HCT116 (cell line): ENCODE measurements around the gene TMC3. TPM values are rescaled to one million over a fixed set of nuclear protein-coding genes. Genes with fewer than 3 reads are reported as not detected.

Experiments used
- ATAC-seq: fragments of 200-7000 bp; cut with Tn5 transposase; 2 replicates; pipeline ENCODE4 v1.9.1; 2020; ENCODE audit warnings: mild to moderate bottlenecking, moderate library complexity
- BruUV-seq: library from RNA; stranded (reverse); fragments of 400-500 nt; replicated peaks from 2 replicates; lab custom pipeline; 2021; lab: Mats Ljungman, UMichigan
- CTCF ChIA-PET: fragments of 300-600 bp; sonication (Branson Sonifier 250); formaldehyde crosslinking; loops from one replicate; lab custom pipeline; 2021; ENCODE audit warnings: antibody characterized with exemption; lab: Charles Lee
- POLR2A ChIA-PET: fragments of 300-600, 350-600 bp; sonication (Branson Sonifier 250); formaldehyde crosslinking; loops from one replicate; lab custom pipeline; 2021; ENCODE audit warnings: antibody characterized with exemption; lab: Charles Lee
- RAD21 ChIA-PET, 2 experiments: fragments of 300-600 bp; sonication (Branson Sonifier 250); formaldehyde crosslinking; loops; one replicate each; lab custom pipeline; 2023; ENCODE audit warnings: low total read pairs in 2 of 2; ENCODE audit not compliant: uncharacterized antibody in 2 of 2, unreplicated experiment in 2 of 2, low non-redundant PET in 1 of 2; lab: Charles Lee
- DNase-seq: peaks from one replicate; pipeline ENCODE4 v3.0.0-alpha.2; 2010; ENCODE audit warnings: low read depth, low spot score
- H2AFZ ChIP-seq: fragments of 200-600 bp; shearing (Covaris generic), sonication (generic); 2 replicates; pipeline ENCODE4 v1.6.1; 2017; ENCODE audit warnings: low read depth, mixed run types, mixed read lengths, antibody characterized with exemption, low read length; ENCODE audit not compliant: poor library complexity, severe bottlenecking
- H3K27ac ChIP-seq: 2 replicates; pipeline ENCODE4 v1.5.1; 2012; ENCODE audit warnings: low read depth, low read length
- H3K27me3 ChIP-seq: fragments of 200-600 bp; sonication (generic); 2 replicates; pipeline ENCODE4 v1.6.1; 2016; ENCODE audit warnings: mixed run types, low read length, mixed read lengths; ENCODE audit not compliant: insufficient read depth
- H3K36me3 ChIP-seq, 2 experiments: fragments of 200-500 bp in 1 of 2; fragments of 200-600 bp in 1 of 2; sonication (Bioruptor generic) in 1 of 2; sonication (generic) in 1 of 2; 2 replicates each; pipeline versions ENCODE4 v1.5.1 to v1.6.1; 2014 to 2016; ENCODE audit warnings: low read length in 2 of 2, inconsistent platforms in 1 of 2, mixed read lengths in 1 of 2, mixed run types in 1 of 2; ENCODE audit not compliant: insufficient read depth in 2 of 2, control insufficient read depth in 1 of 2
- H3K4me1 ChIP-seq, 2 experiments: fragments of 200-600 bp in 1 of 2; sonication (generic) in 1 of 2; 2 replicates each; pipeline versions ENCODE4 v1.5.1 to v1.6.1; 2012 to 2017; ENCODE audit warnings: low read length in 2 of 2, inconsistent platforms in 1 of 2, mild to moderate bottlenecking in 1 of 2, mixed read lengths in 1 of 2, mixed run types in 1 of 2, moderate library complexity in 1 of 2; ENCODE audit not compliant: insufficient read depth in 2 of 2, control insufficient read depth in 1 of 2
- H3K4me2 ChIP-seq: fragments of 200-600 bp; sonication (generic); 2 replicates; pipeline ENCODE4 v1.6.1; 2017; ENCODE audit warnings: mixed run types, low read length, mixed read lengths
- H3K4me3 ChIP-seq, 2 experiments: fragments of 200-600 bp in 1 of 2; sonication (generic) in 1 of 2; replicated peaks in 1 of 2; 2 replicates each; pipeline ENCODE4 v1.5.1; 2011 to 2016; ENCODE audit warnings: low read length in 2 of 2, control low read depth in 1 of 2, low read depth in 1 of 2, mild to moderate bottlenecking in 1 of 2, mixed read lengths in 1 of 2, mixed run types in 1 of 2
- H3K79me2 ChIP-seq: fragments of 200-600 bp; sonication (generic); 2 replicates; pipeline ENCODE4 v1.6.1; 2017; ENCODE audit warnings: mild to moderate bottlenecking, mixed run types, low read length, moderate library complexity, mixed read lengths; ENCODE audit not compliant: insufficient read depth
- H3K9ac ChIP-seq: fragments of 200-600 bp; sonication (generic); 2 replicates; pipeline ENCODE4 v1.6.1; 2016; ENCODE audit warnings: low read length, mixed read lengths
- H3K9me2 ChIP-seq: fragments of 200-600 bp; sonication (generic), shearing (Covaris generic); 2 replicates; pipeline ENCODE4 v1.6.1; 2017; ENCODE audit warnings: mixed run types, mild to moderate bottlenecking, moderate library complexity; ENCODE audit not compliant: insufficient read depth
- H3K9me3 ChIP-seq, 2 experiments: fragments of 200-500 bp in 1 of 2; fragments of 200-600 bp in 1 of 2; sonication (Bioruptor generic) in 1 of 2; sonication (generic) in 1 of 2; 2 replicates each; pipeline ENCODE4 v1.6.1; 2014 to 2017; ENCODE audit warnings: low read length in 2 of 2, mixed read lengths in 2 of 2, inconsistent platforms in 1 of 2, low read depth in 1 of 2, mild to moderate bottlenecking in 1 of 2, mixed run types in 1 of 2, moderate library complexity in 1 of 2; ENCODE audit not compliant: control insufficient read depth in 1 of 2, insufficient read depth in 1 of 2
- H4K20me1 ChIP-seq: fragments of 200-600 bp; sonication (generic), shearing (Covaris generic); 2 replicates; pipeline ENCODE4 v1.6.1; 2017; ENCODE audit warnings: mixed run types, mild to moderate bottlenecking, moderate library complexity; ENCODE audit not compliant: insufficient read depth
- CBX3 ChIP-seq: IDR thresholded peaks from 2 replicates; pipeline ENCODE4 v1.6.1; 2012; ENCODE audit warnings: low read depth
- CEBPB ChIP-seq: IDR thresholded peaks from 2 replicates; pipeline ENCODE4 v1.6.1; 2012; ENCODE audit warnings: low read depth
- ELF1 ChIP-seq: IDR thresholded peaks from 2 replicates; pipeline ENCODE4 v1.6.1; 2012; ENCODE audit warnings: low read depth, borderline replicate concordance
- EZH2phosphoT487 ChIP-seq: fragments of 200-600 bp; IDR thresholded peaks from 2 replicates; pipeline ENCODE4 v1.6.1; 2018; ENCODE audit warnings: antibody characterized with exemption, borderline replicate concordance
- FOSL1 ChIP-seq: IDR thresholded peaks from 2 replicates; pipeline ENCODE4 v1.6.1; 2012; ENCODE audit warnings: low read depth
- JUND ChIP-seq: IDR thresholded peaks from 2 replicates; pipeline ENCODE4 v1.6.1; 2012
- POLR2A ChIP-seq: IDR thresholded peaks from 2 replicates; pipeline ENCODE4 v1.7.0; 2011; ENCODE audit warnings: borderline replicate concordance; ENCODE audit not compliant: insufficient read depth, insufficient read length; ENCODE audit errors: extremely low read depth
- POLR2AphosphoS5 ChIP-seq: IDR thresholded peaks from 2 replicates; pipeline ENCODE4 v1.6.1; 2011; ENCODE audit warnings: mild to moderate bottlenecking, low read depth, low read length, moderate library complexity
- RAD21 ChIP-seq: IDR thresholded peaks from 2 replicates; pipeline ENCODE4 v1.6.1; 2012; ENCODE audit warnings: low read depth, mild to moderate bottlenecking
- SIN3A ChIP-seq: IDR thresholded peaks from 2 replicates; pipeline ENCODE4 v1.6.1; 2012; ENCODE audit warnings: low read depth
- SP1 ChIP-seq: IDR thresholded peaks from 2 replicates; pipeline ENCODE4 v1.6.1; 2012; ENCODE audit warnings: low read depth
- SRF ChIP-seq: IDR thresholded peaks from 2 replicates; pipeline ENCODE4 v1.6.1; 2012; ENCODE audit warnings: low read depth
- TCF7L2 ChIP-seq: IDR thresholded peaks from 2 replicates; pipeline ENCODE4 v1.7.0; 2011; ENCODE audit warnings: borderline replicate concordance, inconsistent platforms; ENCODE audit not compliant: insufficient read depth, insufficient read length; ENCODE audit errors: extremely low read depth
- YY1 ChIP-seq: IDR thresholded peaks from 2 replicates; pipeline ENCODE4 v1.6.1; 2011; ENCODE audit warnings: low read length, low read depth, moderate library complexity, mild to moderate bottlenecking; ENCODE audit not compliant: insufficient replicate concordance; ENCODE audit errors: extremely low read depth
- ZFX ChIP-seq: fragments of 450-650 bp; IDR thresholded peaks from 2 replicates; pipeline ENCODE4 v1.6.1; 2017
- ZNF274 ChIP-seq: fragments of 200-500 bp; sonication (Bioruptor generic); IDR thresholded peaks from 2 replicates; pipeline ENCODE4 v1.6.1; 2014; ENCODE audit warnings: mild to moderate bottlenecking, low read depth, low read length, inconsistent platforms
- intact Hi-C: fragments of 100-400 bp; cut with micrococcal nuclease; formaldehyde crosslinking; loops from 2 replicates; pipeline ENCODE4 v1.10.0; 2022
- total RNA-seq: library from RNA; stranded (reverse); gene quantifications from one replicate; pipeline ENCODE4 v1.2.1, GENCODE V29; 2021; ENCODE audit not compliant: unreplicated experiment
- TF ChIP-seq, protein P1 (sequence below): IDR thresholded peaks from 2 replicates; pipeline ENCODE4 v1.6.1; 2012
- TF ChIP-seq, protein P2 (sequence below): IDR thresholded peaks from 2 replicates; pipeline ENCODE4 v1.6.1; 2012
- TF ChIP-seq, protein P3 (sequence below), 3 experiments: fragments of 200-600 bp in 1 of 3; sonication (generic) in 1 of 3; IDR thresholded peaks in 2 of 3; conservative IDR thresholded peaks in 1 of 3; 2 replicates each; pipeline ENCODE4 v1.5.1; 2012 to 2017; ENCODE audit warnings: low read depth in 2 of 3, low read length in 2 of 3, antibody characterized with exemption in 1 of 3, borderline replicate concordance in 1 of 3, control low read depth in 1 of 3, mild to moderate bottlenecking in 1 of 3, mixed read lengths in 1 of 3, mixed run types in 1 of 3, moderate library complexity in 1 of 3; ENCODE audit not compliant: insufficient read depth in 1 of 3

The TMC3 gene
- total RNA-seq, 1 experiment from 2014 or later: not detected

DNA sequence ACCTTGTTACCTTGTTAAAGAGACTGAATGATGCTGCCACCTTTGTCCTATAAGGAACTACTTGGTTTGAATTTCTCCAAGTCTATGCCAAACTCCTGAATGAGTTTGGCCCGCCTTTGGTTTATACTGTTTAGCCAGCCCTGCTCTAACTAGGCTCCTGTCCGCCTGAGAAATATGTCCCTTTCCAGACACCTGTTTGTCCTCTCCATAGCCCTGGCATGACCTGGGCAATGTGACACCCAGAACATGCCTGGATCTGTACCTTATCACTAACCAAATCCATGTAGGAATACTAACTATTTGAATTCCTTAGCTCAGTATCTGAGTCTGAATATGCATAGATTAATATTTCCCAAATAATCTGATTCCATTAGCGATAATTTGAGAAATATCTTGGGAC lies 24.4 kb upstream of the TMC3 start (continued):
- TF ChIP-seq SP1 (no peak), ZNF274 (no peak), CBX3 (no peak), TCF7L2 (no peak), EZH2phosphoT487 (no peak), SRF (no peak), RAD21 (no peak), JUND (no peak), SIN3A (no peak)
- TF ChIP-seq, protein P1, sequence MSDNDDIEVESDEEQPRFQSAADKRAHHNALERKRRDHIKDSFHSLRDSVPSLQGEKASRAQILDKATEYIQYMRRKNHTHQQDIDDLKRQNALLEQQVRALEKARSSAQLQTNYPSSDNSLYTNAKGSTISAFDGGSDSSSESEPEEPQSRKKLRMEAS: no peak
- TF ChIP-seq, protein P2, sequence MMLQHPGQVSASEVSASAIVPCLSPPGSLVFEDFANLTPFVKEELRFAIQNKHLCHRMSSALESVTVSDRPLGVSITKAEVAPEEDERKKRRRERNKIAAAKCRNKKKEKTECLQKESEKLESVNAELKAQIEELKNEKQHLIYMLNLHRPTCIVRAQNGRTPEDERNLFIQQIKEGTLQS: no peak

DNA sequence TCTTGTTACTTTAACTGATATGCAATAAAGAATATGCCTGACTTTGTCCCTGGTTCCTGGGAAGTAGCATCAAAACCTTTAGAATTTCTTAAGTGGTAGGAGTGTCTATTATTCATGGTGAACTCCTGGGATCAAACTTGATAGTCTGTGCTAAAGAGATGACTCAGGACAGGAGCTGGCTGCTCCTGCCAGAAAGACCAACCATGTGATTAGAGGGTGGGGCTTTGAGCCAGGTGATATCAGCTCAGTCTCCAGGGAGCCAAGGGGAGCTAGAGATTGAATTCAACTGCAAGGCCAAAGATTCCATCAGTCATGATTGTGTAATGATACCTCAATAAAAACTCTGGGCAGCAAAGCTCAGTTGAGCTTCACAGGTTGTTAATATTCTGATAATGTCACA lies 20.6 kb upstream of the TMC3 start:
- ATAC-seq (no peak), DNase-seq (no peak)
- no peaks in the 10 kb centered on the region for H3K36me3 ChIP-seq
- H3K4me3 ChIP-seq: no peak overlapping the region
- peak overlapping the region; percentile 2; the same call in 1 of the 2 replicates for H3K4me2 ChIP-seq
- ChIA-PET RAD21 (no interaction called here), POLR2A (no interaction called here), CTCF (interaction anchor here (2.6 to 3.3 kb wide), 2 partner anchors 119 to 128 kb away, joined by 8 to 17 read pairs; no protein-coding TSS in a partner anchor)
- intact Hi-C loops: no loop called here
- no peaks in the 10 kb centered on the region for H3K4me1 ChIP-seq
- H3K27me3 ChIP-seq: no peaks in the 10 kb centered on the region
- H3K9ac ChIP-seq: no peak overlapping the region
- H3K27ac ChIP-seq: no peak overlapping the region
- H3K79me2 ChIP-seq: no peaks in the 10 kb centered on the region
- H4K20me1 ChIP-seq: no peaks in the 10 kb centered on the region
- no TSS peak for BruUV-seq
- TF ChIP-seq TCF7L2 (no peak), POLR2A (no peak), EZH2phosphoT487 (no peak), CBX3 (no peak), FOSL1 (no peak), SIN3A (no peak), POLR2AphosphoS5 (no peak), RAD21 (no peak), ZFX (no peak), CEBPB (no peak), YY1 (no peak), ELF1 (no peak), JUND (no peak)
- TF ChIP-seq, protein P1: no peak
- TF ChIP-seq, protein P3, sequence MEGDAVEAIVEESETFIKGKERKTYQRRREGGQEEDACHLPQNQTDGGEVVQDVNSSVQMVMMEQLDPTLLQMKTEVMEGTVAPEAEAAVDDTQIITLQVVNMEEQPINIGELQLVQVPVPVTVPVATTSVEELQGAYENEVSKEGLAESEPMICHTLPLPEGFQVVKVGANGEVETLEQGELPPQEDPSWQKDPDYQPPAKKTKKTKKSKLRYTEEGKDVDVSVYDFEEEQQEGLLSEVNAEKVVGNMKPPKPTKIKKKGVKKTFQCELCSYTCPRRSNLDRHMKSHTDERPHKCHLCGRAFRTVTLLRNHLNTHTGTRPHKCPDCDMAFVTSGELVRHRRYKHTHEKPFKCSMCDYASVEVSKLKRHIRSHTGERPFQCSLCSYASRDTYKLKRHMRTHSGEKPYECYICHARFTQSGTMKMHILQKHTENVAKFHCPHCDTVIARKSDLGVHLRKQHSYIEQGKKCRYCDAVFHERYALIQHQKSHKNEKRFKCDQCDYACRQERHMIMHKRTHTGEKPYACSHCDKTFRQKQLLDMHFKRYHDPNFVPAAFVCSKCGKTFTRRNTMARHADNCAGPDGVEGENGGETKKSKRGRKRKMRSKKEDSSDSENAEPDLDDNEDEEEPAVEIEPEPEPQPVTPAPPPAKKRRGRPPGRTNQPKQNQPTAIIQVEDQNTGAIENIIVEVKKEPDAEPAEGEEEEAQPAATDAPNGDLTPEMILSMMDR (IDR thresholded peaks at IDR 0.05 in 2 of 3, conservative IDR thresholded peaks at IDR 0.05 in 1 of 3; ENCODE audit: borderline replicate concordance in 1 of 3, insufficient read depth in 1 of 3, low read depth in 2 of 3, low read length in 2 of 3): no peak
- H3K9me3 ChIP-seq: no peaks in the 10 kb centered on the region
- H3K9me2 ChIP-seq: no peaks in the 10 kb centered on the region
- no peak overlapping the region for H2AFZ ChIP-seq
